GM06990 (cell line): ENCODE results near the gene SLC6A7.
A peak's percentile ranks its signal among the peaks of the same experiment; 100 is the strongest.

Experiments used
- DNase-seq: peaks from one replicate; pipeline ENCODE4 v3.0.0-alpha.2; 2011; ENCODE audit not compliant: insufficient read length; ENCODE audit errors: extremely low read depth
- H3K27me3 ChIP-seq: replicated peaks from 2 replicates; pipeline ENCODE4 v1.6.0; 2011; ENCODE audit warnings: low read length; ENCODE audit not compliant: control insufficient read depth, insufficient read depth
- H3K36me3 ChIP-seq: 2 replicates; pipeline ENCODE4 v1.5.1; 2011; ENCODE audit warnings: low read length; ENCODE audit not compliant: control insufficient read depth, insufficient read depth
- H3K4me3 ChIP-seq: replicated peaks from 2 replicates; pipeline ENCODE4 v1.5.1; 2011; ENCODE audit warnings: low read depth, mild to moderate bottlenecking, control low read depth, low read length
- TF ChIP-seq, protein P1 (sequence below): IDR thresholded peaks from 2 replicates; pipeline ENCODE4 v1.5.1; 2011; ENCODE audit warnings: low read length, control low read depth, mild to moderate bottlenecking, inconsistent platforms; ENCODE audit not compliant: insufficient read depth, poor library complexity, severe bottlenecking

SLC6A7 gene

DNA sequence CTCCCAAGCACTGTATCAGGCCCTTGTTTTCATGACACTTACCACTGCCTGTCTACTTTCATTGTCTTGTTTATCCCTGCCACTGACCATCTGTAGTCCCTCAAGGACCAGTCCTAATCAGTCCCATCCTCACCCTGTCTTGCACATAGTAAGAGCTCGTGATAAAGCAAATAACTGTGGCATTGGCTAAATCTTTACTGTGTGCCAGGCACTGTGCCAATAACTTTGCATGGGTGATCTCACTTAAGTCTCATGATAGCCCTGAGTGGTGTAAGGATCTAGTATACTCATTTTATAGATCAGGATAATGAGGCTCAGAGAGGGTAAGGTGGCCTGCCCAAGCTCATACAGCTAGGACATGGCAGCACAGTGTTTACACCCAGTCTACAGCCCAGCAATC lies 17.7 kb upstream of the SLC6A7 start:
- H3K4me3 ChIP-seq: no peak overlapping the region
- no peak for DNase-seq
- TF ChIP-seq, protein P1, sequence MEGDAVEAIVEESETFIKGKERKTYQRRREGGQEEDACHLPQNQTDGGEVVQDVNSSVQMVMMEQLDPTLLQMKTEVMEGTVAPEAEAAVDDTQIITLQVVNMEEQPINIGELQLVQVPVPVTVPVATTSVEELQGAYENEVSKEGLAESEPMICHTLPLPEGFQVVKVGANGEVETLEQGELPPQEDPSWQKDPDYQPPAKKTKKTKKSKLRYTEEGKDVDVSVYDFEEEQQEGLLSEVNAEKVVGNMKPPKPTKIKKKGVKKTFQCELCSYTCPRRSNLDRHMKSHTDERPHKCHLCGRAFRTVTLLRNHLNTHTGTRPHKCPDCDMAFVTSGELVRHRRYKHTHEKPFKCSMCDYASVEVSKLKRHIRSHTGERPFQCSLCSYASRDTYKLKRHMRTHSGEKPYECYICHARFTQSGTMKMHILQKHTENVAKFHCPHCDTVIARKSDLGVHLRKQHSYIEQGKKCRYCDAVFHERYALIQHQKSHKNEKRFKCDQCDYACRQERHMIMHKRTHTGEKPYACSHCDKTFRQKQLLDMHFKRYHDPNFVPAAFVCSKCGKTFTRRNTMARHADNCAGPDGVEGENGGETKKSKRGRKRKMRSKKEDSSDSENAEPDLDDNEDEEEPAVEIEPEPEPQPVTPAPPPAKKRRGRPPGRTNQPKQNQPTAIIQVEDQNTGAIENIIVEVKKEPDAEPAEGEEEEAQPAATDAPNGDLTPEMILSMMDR: no peak
- H3K27me3 ChIP-seq: peaks cover 3% of the 10 kb centered on the region
- H3K36me3 ChIP-seq: no peaks in the 10 kb centered on the region

DNA sequence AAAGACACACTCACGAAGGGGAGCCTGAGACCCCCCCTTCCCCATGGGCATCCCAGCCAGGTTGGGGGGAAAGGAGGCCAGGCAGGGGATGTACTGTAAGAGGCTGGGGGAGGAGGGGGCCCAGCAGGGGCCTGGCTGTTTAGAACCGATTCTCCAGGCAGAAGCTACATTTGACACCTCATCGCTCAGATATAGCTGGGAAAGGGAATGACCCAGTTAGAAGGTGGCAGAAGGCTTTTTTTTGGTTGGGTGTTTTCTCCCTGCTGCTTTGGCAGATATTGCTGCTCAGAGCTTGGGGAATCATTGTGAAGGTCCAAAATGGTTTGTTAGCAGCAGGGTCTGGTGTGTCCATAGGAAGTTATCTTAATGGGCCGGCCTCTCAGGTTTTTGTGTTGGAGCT lies 17.3 kb upstream of the SLC6A7 start:
- Histone ChIP-seq H3K27me3 (peaks cover 3% of the 10 kb centered on the region), H3K36me3 (no peaks in the 10 kb centered on the region), H3K4me3 (no peak overlapping the region)
- DNase-seq: no peak
- TF ChIP-seq, protein P1: no peak

DNA sequence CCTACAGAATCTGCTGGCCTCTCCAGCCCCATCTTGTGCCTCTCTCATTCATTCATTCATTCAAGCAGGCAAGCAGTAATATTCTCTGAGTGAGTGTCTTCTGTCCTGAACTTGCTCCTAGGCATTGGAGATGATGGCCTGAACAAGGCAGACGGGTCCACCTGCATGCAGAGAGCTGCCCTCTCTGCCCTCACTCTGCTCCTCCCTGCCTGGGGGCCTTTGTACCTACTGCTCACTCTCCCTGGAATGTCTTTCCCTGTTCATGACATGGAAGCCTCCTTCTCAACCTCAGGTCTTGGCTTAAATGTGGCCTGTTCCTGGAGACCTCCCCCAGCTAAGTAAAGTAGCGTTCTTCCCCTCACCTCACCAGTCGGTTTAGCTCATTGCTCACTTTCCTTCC lies 16.7 kb upstream of the SLC6A7 start:
- no peak for DNase-seq
- TF ChIP-seq, protein P1: no peak
- Histone ChIP-seq H3K36me3 (no peaks in the 10 kb centered on the region), H3K4me3 (no peak overlapping the region), H3K27me3 (peaks cover 3% of the 10 kb centered on the region)

DNA sequence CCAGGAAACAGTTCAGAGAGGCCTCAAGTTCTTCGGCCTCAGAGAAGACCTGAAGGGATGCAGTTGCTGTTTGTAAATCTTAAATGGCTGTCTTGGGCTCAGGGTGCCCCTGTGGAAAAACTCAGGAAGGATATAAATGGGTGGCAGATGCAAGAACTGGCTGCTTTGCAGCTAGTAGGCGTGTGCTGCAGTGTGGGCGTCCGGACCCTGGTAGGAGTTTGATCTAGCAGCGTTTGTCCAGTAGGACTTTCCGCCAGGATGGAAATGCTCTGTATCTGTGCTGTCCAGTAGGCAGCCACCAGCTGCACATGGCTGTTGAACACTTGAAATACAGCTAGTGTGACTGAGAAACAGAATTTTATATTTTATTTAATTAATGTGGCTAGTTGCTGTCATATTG lies 15.6 kb upstream of the SLC6A7 start:
- no peaks in the 10 kb centered on the region for H3K36me3 ChIP-seq
- DNase-seq: no peak
- TF ChIP-seq, protein P1: no peak
- peaks cover 2% of the 10 kb centered on the region for H3K27me3 ChIP-seq
- no peak overlapping the region for H3K4me3 ChIP-seq

DNA sequence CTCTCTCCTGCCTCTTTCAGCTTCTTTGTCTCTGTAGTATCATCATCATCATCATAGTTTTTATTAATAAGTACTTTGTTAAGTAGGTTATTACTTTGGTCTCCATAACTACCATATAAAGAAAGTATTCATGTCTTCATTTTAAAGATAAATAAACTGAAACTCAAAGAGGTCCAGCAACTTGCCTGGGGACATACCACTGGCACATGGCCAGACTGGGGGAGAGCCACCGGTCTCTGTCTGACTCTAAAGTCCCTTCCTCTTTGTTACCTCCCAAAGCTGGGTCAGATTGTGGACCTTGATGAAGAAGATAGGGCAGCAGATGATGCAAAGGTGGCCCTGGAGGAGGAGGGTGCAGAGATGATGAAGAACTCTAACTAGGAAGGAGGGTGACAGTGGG lies 14.8 kb upstream of the SLC6A7 start:
- TF ChIP-seq, protein P1: no peak
- Histone ChIP-seq H3K27me3 (peaks cover 2% of the 10 kb centered on the region), H3K4me3 (no peak overlapping the region), H3K36me3 (no peaks in the 10 kb centered on the region)
- DNase-seq: no peak

DNA sequence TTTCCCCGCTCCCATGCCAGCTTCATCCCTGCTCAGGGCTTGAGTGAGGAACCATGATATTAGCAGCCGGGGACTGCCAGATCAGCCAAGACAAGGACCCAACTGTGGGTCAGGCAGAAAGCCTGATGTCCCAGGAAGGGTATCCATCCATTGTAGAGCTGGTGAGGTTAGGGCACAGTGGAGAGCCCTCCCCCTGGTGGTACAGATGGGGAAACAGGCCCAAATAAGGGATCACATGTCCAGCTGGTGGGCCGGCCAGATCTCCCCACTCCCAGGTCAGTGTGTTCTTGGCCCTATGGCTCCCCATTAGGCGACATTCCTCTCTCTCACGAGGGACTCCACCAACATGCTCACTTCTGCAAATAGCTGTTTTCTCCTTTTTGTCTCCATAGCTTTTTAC lies 14.3 kb upstream of the SLC6A7 start:
- Histone ChIP-seq H3K4me3 (no peak overlapping the region), H3K27me3 (peaks cover 2% of the 10 kb centered on the region), H3K36me3 (no peaks in the 10 kb centered on the region)
- TF ChIP-seq, protein P1: peak; percentile 56
- DNase-seq: no peak
